Esophagus (tissue), 2 donors: ENCODE data around the gene EXOC6B. TPM values are rescaled to one million over a fixed set of nuclear protein-coding genes. Genes with fewer than 3 reads are reported as not detected.

Experiments
- H3K27ac ChIP-seq, 2 donors: one replicate each; pipeline ENCODE4 v1.5.1; 2013; ENCODE audit warnings: low read depth in 2 of 2, mild to moderate bottlenecking in 2 of 2, inconsistent platforms in 1 of 2, low read length in 1 of 2, moderate library complexity in 1 of 2
- H3K27me3 ChIP-seq, 2 donors: one replicate each; pipeline ENCODE4 v1.6.1; 2013; ENCODE audit warnings: low read length in 2 of 2, control low read depth in 1 of 2, mild to moderate bottlenecking in 1 of 2; ENCODE audit not compliant: insufficient read depth in 2 of 2, control insufficient read depth in 1 of 2
- H3K36me3 ChIP-seq, 2 donors: one replicate each; pipeline ENCODE4 v1.6.1; 2013; ENCODE audit warnings: low read length in 1 of 2; ENCODE audit not compliant: control insufficient read depth in 2 of 2, insufficient read depth in 2 of 2
- H3K4me1 ChIP-seq, 2 donors: one replicate each; pipeline ENCODE4 v1.6.1; 2013; ENCODE audit warnings: low read length in 1 of 2; ENCODE audit not compliant: control insufficient read depth in 2 of 2, insufficient read depth in 2 of 2
- H3K4me3 ChIP-seq, 2 donors: one replicate each; pipeline ENCODE4 v1.5.1; 2013; ENCODE audit warnings: low read length in 2 of 2, mild to moderate bottlenecking in 2 of 2, low read depth in 1 of 2, moderate library complexity in 1 of 2
- H3K9me3 ChIP-seq, 2 donors: one replicate each; pipeline ENCODE4 v1.6.1; 2013; ENCODE audit warnings: mild to moderate bottlenecking in 2 of 2, low read depth in 1 of 2, low read length in 1 of 2, moderate library complexity in 1 of 2; ENCODE audit not compliant: control insufficient read depth in 2 of 2, insufficient read depth in 1 of 2
- WGBS, 2 donors: extraction: QIAGEN DNeasy Blood & Tissue Kit; methylation state at CpG; one replicate each; pipeline ENCODE4 v1.1.7; 2013; 5-methylcytosine and 5-hydroxymethylcytosine counted together
- polyA plus RNA-seq, 2 donors: library from polyadenylated mRNA; stranded (reverse); fragments of 200-250 nt; gene quantifications; one replicate each; pipeline ENCODE4 v1.2.3, GENCODE V29; 2013
- donor health status: healthy with polysubstance abuse.
- donor health status: Bipolar disorder and iron deficiency.

Gene EXOC6B
- polyA plus RNA-seq, 2 donors, result 6.0 to 8.4 TPM

DNA sequence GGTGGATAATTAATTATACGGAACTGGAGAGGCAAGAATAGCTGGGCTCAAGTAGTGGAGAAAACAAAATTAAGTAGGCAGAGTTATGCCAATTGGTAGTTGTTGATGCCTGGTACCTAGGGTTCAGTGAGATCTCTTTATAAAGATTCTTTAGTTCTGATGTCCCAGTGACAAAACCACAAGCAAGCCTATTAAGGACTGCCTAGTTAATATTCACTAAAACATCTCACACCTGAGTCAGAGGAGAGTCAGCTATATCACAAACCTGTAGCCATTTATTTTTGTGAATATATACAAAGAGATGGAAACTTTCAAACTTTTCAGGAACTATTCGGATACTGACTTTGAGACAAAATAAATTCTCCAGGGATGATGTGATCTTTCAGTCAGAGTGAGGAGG lies 464.3 kb downstream of the EXOC6B start:
- no peaks in the 10 kb centered on the region for H3K4me1 ChIP-seq
- no peak overlapping the region for H3K27ac ChIP-seq
- no peak overlapping the region for H3K4me3 ChIP-seq
- H3K36me3 ChIP-seq, result no peaks in the 10 kb centered on the region
- WGBS, 2 donors, result 67 to 86% methylated on average over 2 of the region's 2 CpGs
- H3K9me3 ChIP-seq, result no peaks in the 10 kb centered on the region
- no peaks in the 10 kb centered on the region for H3K27me3 ChIP-seq

DNA sequence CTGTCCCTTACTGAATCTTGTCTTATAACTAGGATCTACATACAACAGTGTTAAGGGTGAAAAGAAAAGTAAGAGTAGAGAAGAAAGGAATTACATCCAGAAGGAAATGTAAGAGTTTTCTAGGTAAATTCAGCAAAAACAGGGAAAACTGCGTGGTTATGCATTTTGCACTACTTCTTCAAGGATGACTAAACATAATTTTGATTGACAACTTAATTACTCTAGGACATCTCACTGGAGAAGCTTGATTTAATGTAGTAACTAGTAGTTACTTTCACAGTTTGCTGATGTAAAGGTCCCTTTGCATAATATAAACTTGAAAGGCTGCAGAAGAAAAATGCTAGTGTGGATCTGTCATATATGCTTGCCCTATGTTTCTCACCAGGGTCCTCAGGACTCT lies 464.8 kb downstream of the EXOC6B start:
- H3K9me3 ChIP-seq, result no peaks in the 10 kb centered on the region
- H3K36me3 ChIP-seq, result no peaks in the 10 kb centered on the region
- no peaks in the 10 kb centered on the region for H3K27me3 ChIP-seq
- 95 to 97% methylated on average over 1 of the region's 1 CpG for WGBS, 2 donors
- H3K4me3 ChIP-seq, result no peak overlapping the region
- no peak overlapping the region for H3K27ac ChIP-seq
- no peaks in the 10 kb centered on the region for H3K4me1 ChIP-seq

DNA sequence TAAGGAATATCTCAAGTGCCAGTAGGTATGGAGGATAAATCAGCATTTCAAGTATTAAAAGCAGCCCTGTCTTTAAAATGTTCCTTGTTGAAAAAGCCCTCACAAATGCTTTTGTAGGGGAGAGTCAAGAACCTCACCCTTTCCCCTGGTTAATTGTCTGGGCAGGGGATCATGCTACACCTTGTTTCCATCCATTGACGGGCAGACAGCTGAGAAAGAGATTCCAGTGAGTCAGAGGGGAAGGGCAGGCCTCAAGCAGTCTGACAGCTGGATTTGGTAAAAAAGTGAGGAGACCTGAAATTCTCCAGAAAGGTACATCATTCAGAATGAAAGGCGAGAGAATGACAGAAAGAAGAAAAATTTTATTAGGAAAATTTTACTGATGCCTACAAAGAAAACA lies 475.0 kb downstream of the EXOC6B start:
- 67% methylated on average over 2 of the region's 2 CpGs for WGBS, 2 donors
- H3K27ac ChIP-seq, result peak overlapping the region in 1 of 2 donors; percentile 4
- no peaks in the 10 kb centered on the region for H3K27me3 ChIP-seq
- H3K36me3 ChIP-seq, result no peaks in the 10 kb centered on the region
- no peaks in the 10 kb centered on the region for H3K4me1 ChIP-seq
- no peak overlapping the region for H3K4me3 ChIP-seq
- no peaks in the 10 kb centered on the region for H3K9me3 ChIP-seq

DNA sequence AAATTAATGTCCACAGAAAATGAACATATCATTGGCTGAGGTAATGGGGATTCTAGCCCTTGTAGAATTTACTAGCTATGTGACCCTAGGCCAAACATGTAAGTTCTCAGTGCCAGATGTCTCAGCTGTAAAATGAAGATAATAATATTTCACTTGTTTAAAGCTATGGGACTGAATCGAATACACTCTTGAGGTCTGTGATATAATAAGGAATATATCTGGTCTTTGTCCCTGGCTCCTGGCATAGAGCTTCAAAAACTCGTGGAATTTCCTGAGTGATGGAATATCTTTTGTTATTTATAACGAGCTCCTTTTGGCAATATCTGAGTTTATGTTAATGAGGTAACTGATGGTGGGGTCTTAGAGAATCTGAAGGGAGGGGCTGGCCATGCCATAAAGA lies 476.8 kb downstream of the EXOC6B start:
- no peaks in the 10 kb centered on the region for H3K4me1 ChIP-seq
- 66 to 69% methylated on average over 3 of the region's 3 CpGs for WGBS, 2 donors
- no peaks in the 10 kb centered on the region for H3K9me3 ChIP-seq
- H3K27me3 ChIP-seq, result no peaks in the 10 kb centered on the region
- no peak overlapping the region for H3K4me3 ChIP-seq
- no peaks in the 10 kb centered on the region for H3K36me3 ChIP-seq
- no peak overlapping the region for H3K27ac ChIP-seq

- no peaks in the 10 kb centered on the region for H3K27me3 ChIP-seq
- WGBS, 2 donors, result 84 to 91% methylated on average over 1 of the region's 1 CpG
- no peaks in the 10 kb centered on the region for H3K9me3 ChIP-seq
- no peaks in the 10 kb centered on the region for H3K36me3 ChIP-seq
- no peak overlapping the region for H3K27ac ChIP-seq
- no peaks in the 10 kb centered on the region for H3K4me1 ChIP-seq
- no peak overlapping the region for H3K4me3 ChIP-seq
Observed at GRCh38 chr2:72347081-72347480, 478.8 kb downstream of the EXOC6B start.

GRCh38 chr2:72341639-72342038 lies 484.2 kb downstream of the EXOC6B start:
- 92 to 98% methylated on average over 1 of the region's 1 CpG for WGBS, 2 donors
- Histone ChIP-seq H3K4me3 (no peak overlapping the region), H3K36me3 (no peaks in the 10 kb centered on the region), H3K27ac (no peak overlapping the region), H3K9me3 (no peaks in the 10 kb centered on the region), H3K4me1 (no peaks in the 10 kb centered on the region), H3K27me3 (no peaks in the 10 kb centered on the region)

DNA sequence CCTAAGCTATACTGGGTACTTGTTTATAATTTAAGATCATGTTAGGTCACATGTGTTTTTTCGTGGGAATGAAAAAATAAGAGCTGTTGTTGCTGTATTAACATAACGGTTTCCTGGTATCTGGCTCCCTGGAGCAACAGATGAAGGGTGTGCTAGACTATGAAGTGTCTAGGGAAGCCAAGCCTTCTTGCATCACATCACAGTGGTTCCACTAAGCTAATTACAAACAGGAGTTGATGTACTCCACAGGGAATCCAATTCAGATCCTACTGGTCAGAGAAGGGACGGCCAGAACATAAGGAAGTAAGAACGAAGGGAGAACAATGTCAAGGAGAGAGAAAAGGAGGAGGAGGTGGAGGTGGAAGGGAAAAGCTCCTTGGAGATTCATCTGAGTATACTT lies 485.2 kb downstream of the EXOC6B start:
- 73 to 74% methylated on average over 4 of the region's 4 CpGs for WGBS, 2 donors
- no peaks in the 10 kb centered on the region for H3K36me3 ChIP-seq
- no peaks in the 10 kb centered on the region for H3K9me3 ChIP-seq
- no peaks in the 10 kb centered on the region for H3K27me3 ChIP-seq
- no peaks in the 10 kb centered on the region for H3K4me1 ChIP-seq
- H3K27ac ChIP-seq, result no peak overlapping the region
- H3K4me3 ChIP-seq, result no peak overlapping the region

DNA sequence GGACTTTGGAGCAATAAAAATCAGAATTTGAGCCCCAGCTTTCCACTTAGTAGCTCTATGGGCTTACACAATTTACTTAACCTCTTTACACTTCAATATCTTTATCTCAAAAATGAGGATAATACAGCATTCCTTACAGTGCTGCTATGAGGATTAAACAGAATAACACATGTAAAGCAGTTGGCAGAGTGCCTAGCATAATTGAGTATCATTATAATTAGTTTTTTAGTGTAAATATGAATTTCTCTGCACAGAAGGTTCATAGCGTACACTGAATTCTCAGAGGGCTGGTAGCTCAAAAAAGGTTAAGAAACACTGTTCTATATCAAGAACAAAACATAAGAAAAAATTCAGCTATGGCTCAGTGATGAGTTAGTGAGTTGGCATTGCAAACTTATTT lies 487.8 kb downstream of the EXOC6B start:
- Histone ChIP-seq H3K27me3 (no peaks in the 10 kb centered on the region), H3K36me3 (no peaks in the 10 kb centered on the region), H3K4me1 (no peaks in the 10 kb centered on the region), H3K4me3 (no peak overlapping the region), H3K27ac (no peak overlapping the region), H3K9me3 (no peaks in the 10 kb centered on the region)
- 95 to 96% methylated on average over 1 of the region's 1 CpG for WGBS, 2 donors

DNA sequence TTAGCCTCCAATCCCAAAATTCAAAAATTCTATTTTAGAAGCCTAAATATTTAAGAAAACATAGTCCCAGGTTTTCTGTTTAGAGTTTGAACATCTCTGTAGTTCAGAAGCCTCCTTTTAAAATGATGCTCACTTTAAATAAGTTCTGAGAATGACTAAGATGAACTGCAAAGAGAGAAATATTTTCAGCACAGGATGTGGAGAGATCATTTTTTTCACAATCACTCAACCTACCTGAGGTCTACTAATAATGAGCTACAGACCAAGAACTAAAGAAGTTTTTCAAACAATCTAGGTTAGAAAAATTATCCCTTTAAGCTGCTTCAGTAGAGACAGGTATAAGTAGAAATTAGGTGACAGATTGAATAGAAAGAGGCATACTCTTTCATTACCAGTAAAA lies 493.1 kb downstream of the EXOC6B start:
- Histone ChIP-seq H3K36me3 (no peaks in the 10 kb centered on the region), H3K4me1 (no peaks in the 10 kb centered on the region), H3K9me3 (no peaks in the 10 kb centered on the region), H3K27me3 (no peaks in the 10 kb centered on the region), H3K4me3 (no peak overlapping the region), H3K27ac (no peak overlapping the region)

GRCh38 chr2:72330652-72331051 lies 495.2 kb downstream of the EXOC6B start:
- H3K27ac ChIP-seq, result no peak overlapping the region
- no peaks in the 10 kb centered on the region for H3K4me1 ChIP-seq
- WGBS, 2 donors, result 93 to 95% methylated on average over 1 of the region's 1 CpG
- no peaks in the 10 kb centered on the region for H3K9me3 ChIP-seq
- H3K27me3 ChIP-seq, result no peaks in the 10 kb centered on the region
- no peaks in the 10 kb centered on the region for H3K36me3 ChIP-seq
- no peak overlapping the region for H3K4me3 ChIP-seq
